NCI-H2196 treated with DMSO at 0.1 percent for 48 hours (cell line): ENCODE data around the gene RSKR.
"Not testable (repeated sequence)": the region's sequence is repeated elsewhere in the genome, so short reads cannot be mapped to it uniquely, and the experiment has no call there.

Source experiments
- DNase-seq: peaks from one replicate; lab custom pipeline; 2025; ENCODE audit not compliant: unreplicated experiment; lab: John Stamatoyannopoulos, UW

Gene RSKR

GRCh38 chr17:28579526-28579925 is 34.5 kb downstream of the RSKR start:
- DNase-seq: no peak

DNA sequence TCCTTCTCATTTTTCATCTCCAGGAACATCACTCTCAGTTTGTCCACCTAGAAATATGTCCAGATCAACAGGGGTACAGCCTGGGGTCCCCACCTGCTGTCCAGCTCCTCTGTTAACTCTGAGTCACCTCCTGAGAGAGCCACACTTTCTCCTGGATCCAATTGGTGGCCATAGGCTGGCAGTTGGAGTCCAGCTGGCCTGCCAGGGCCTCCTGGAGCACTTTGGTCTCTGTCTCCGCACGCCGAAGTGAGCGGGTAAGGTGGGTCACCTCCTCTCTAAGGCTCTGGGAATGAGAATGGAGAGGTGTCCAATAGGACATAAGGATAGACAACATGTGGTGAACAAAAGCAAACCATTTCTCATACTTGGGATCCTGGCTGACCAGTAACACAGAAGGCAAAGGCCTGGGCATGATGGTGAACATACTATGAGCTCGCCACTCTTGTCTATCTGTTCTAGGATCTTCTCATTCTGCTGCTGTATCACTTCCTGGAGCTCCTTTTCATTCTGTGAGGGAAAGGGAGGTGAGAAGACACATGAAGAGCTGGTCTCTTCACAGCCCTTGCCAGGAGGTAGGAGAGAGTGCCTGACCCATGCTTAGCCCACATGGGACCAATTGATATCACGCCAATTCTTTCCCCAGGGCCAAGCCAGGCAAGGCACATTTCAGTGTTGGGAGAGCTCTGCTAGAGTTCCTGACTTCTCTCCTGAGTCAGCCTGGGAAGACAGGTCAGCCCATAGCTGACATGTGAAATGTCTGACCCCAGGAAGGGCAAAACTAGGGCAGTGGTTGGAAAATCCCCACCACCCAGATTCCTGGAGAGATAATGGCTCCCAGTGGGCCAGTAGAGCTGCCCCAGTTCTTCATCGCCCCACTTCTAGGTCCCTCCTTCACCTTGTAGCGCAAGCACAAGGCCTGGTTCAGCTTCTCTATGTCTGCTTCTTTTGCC is 35.5 kb downstream of the RSKR start:
- DNase-seq: no peak

DNA sequence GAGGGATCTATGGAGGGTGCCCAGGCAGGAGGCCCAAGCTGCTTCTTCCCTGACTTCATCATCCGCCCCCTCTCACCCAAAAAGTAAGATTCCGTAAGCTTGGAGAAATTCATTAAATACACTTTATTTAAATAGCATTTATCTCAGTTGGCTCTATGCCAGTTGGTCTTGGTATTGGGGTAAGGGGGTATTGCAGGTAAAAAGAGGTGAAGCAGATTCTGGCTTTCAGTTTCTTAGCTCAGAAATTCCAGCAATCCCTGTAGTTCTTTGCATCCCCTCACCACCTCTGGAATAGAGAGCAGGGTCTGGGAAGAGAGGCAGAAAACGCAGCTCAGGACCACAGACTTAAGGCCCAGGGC is 36.5 kb downstream of the RSKR start:
- DNase-seq: no peak

- peak; percentile 68 for DNase-seq
Measured at GRCh38 chr17:28576758-28577465, 37.1 kb downstream of the RSKR start, which contains the start of gene ALDOC. Gene ALDOC, minus strand, starts transcription at chr17:28576895. Its CDS starts 1,363 bp downstream, at chr17:28575532.

GRCh38 chr17:28576016-28576415 is 38.0 kb downstream of the RSKR start:
- not testable (repeated sequence) for DNase-seq

- DNase-seq: no peak
Measured at GRCh38 chr17:28575126-28575795, 38.7 kb downstream of the RSKR start.

GRCh38 chr17:28574526-28574925 is 39.5 kb downstream of the RSKR start:
- DNase-seq: no peak

- DNase-seq: no peak
Measured at GRCh38 chr17:28573966-28574480, 40.0 kb downstream of the RSKR start.

- DNase-seq: no peak
Measured at GRCh38 chr17:28573521-28573920, 40.5 kb downstream of the RSKR start.

- DNase-seq: no peak
Measured at GRCh38 chr17:28573040-28573380, 41.0 kb downstream of the RSKR start.

GRCh38 chr17:28572259-28573039 is 41.5 kb downstream of the RSKR start:
- no peak for DNase-seq

DNA sequence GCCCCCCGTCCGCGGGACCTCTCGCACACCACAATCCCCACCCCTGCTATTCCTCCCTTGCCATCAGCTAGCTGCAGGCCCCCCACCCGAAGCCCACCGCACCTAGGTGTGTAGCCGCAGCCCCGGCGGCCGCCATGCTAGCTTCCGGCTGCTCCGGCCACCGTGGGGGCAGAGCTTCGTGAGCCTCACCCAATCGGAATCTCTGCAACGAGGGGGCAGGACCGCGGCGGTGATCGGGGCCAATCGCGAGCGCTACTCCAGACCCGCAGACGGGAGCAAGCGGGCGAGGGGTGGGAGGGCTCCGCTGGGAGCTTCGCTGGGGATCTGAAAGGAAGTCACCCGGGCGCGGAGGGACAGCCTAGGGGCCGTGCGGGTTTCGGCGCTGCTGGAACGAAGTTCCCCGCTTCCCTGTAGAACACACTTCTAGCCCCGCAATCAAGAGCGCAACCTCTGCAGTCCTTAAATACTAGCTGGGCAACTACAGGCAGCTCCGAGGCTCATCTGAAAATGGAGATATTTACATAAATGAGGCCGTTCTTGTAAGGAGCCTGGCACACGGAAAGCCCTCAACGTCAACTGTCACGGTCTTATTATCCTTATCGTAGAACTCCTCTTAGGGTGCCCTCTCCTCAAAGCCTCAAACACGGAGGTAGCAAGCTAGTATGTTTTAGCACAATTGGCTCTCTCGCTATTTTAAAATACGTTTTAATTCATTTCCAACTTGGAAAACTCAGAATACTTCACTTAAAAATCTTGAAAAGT is 42.4 kb downstream of the RSKR start, which contains the start of gene PIGS:
PIGS (minus strand) TSS at position 164 of the 762 bp plus-strand sequence; CDS start at position 136, 28 bp downstream.
- DNase-seq: peak; percentile 61

DNA sequence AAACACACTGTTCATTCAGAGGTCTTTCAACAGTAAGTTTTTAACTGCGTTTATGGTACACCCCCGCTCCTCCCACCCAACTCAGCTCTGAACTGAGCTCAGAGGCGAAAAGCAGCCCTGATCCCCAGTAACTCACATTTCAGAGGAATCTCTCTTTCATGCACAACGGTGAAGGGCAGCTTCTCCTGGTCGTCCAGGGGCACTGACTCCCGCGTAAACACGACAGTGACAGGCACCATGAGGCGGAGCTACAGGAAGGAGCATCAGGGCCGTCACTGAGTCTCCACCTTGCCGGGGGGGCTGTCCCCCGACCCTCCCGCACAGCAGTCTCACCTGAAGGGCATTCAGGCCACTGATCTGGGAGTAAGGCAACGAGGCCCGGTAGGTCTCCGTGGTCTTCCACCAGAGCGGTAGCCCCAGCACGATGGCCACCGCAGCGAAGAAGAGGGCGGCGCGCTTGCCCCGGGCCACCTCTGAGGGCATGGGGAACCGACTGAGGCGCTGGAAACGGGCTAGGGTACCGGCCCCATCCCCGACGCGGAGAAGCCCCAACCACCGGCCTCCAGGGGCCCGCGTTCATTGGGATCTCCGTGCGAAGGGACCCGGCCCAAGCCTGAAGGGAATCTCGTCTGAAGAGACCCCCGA is 43.1 kb downstream of the RSKR start:
- DNase-seq: no peak

DNA sequence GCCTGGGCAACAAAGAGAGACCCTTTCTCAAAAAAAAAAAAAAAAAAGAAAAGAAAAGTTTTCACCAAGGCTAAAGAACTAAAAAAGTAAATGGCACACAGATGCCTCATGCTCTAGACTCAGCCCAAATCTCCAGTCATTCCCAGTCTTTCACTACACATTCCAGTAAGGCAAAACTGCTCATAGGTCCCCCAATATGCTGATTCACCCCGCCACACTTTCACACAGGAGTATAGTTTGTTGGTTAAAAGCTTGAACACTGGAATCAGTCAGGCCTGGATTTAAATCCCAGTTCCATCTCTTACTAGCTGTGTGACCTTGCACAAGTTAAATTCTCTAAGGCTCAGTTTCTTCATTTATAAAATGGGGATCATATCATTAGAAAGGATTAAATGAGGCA is 44.5 kb downstream of the RSKR start:
- DNase-seq: no peak

DNA sequence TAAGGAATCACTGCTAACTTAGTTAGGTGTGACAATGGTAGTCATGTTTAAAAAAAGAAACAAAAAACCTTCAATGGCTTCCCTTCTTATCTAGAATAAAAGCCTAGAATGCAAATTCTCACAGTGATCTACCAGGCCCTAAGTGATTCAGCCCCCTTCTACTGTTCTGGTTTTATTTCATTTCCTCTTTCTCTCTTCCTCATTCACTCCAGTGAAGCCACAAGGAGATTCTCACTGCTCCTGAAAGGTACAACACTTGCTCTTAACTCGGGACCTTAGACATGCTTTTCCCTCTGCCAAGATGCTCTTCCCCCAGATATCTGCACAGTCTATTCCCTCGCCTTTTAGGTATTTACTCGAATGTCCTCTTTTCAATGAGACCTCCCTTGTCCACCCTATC is 46.4 kb downstream of the RSKR start:
- DNase-seq: no peak

GRCh38 chr17:28563475-28563874 is 50.5 kb downstream of the RSKR start:
- DNase-seq: no peak
